KMS-11 (cell line): ENCODE results near the gene SORCS2.

Source experiments
- H2AFZ ChIP-seq: fragments of 200-600 bp; sonication (generic); 2 replicates; pipeline ENCODE4 v1.6.1; 2016; ENCODE audit warnings: antibody characterized with exemption, mixed run types, low read depth
- H3K27ac ChIP-seq: fragments of 200-600 bp; sonication (generic); 2 replicates; pipeline ENCODE4 v1.6.1; 2016; ENCODE audit warnings: mild to moderate bottlenecking, mixed run types
- H3K27me3 ChIP-seq: fragments of 200-600 bp; sonication (generic); 2 replicates; pipeline ENCODE4 v1.6.1; 2017; ENCODE audit warnings: mild to moderate bottlenecking, low read depth, mixed run types, moderate library complexity; ENCODE audit not compliant: insufficient read depth
- H3K36me3 ChIP-seq: fragments of 200-600 bp; sonication (generic); 2 replicates; pipeline ENCODE4 v1.6.1; 2017; ENCODE audit warnings: mild to moderate bottlenecking, mixed run types; ENCODE audit not compliant: insufficient read depth
- H3K4me1 ChIP-seq: fragments of 200-600 bp; sonication (generic); 2 replicates; pipeline ENCODE4 v1.6.1; 2016; ENCODE audit warnings: mild to moderate bottlenecking, low read depth, mixed run types; ENCODE audit not compliant: poor library complexity, severe bottlenecking
- H3K4me2 ChIP-seq: fragments of 200-600 bp; sonication (generic); 2 replicates; pipeline ENCODE4 v1.7.0; 2016; ENCODE audit warnings: mild to moderate bottlenecking, mixed run types
- H3K4me3 ChIP-seq: fragments of 200-600 bp; sonication (generic); IDR thresholded peaks from 2 replicates; pipeline ENCODE4 v1.6.1; 2017; ENCODE audit warnings: low read depth, low read length, mixed read lengths; ENCODE audit not compliant: insufficient read depth
- H3K79me2 ChIP-seq: fragments of 200-600 bp; sonication (generic); 2 replicates; pipeline ENCODE4 v1.6.1; 2016; ENCODE audit warnings: low read depth, mixed run types; ENCODE audit not compliant: insufficient read depth
- H3K9ac ChIP-seq: fragments of 200-600 bp; sonication (generic); 2 replicates; pipeline ENCODE4 v1.6.1; 2016; ENCODE audit warnings: mild to moderate bottlenecking, mixed run types
- H4K20me1 ChIP-seq: fragments of 200-600 bp; sonication (generic); 2 replicates; pipeline ENCODE4 v1.6.1; 2016; ENCODE audit warnings: mild to moderate bottlenecking, mixed run types; ENCODE audit not compliant: insufficient read depth
- TF ChIP-seq, protein P1 (sequence below): fragments of 200-600 bp; sonication (generic); conservative IDR thresholded peaks from 2 replicates; pipeline ENCODE4 v1.6.1; 2017; ENCODE audit warnings: low read depth, mild to moderate bottlenecking, antibody characterized with exemption, low read length, moderate library complexity, mixed read lengths

The SORCS2 gene

DNA sequence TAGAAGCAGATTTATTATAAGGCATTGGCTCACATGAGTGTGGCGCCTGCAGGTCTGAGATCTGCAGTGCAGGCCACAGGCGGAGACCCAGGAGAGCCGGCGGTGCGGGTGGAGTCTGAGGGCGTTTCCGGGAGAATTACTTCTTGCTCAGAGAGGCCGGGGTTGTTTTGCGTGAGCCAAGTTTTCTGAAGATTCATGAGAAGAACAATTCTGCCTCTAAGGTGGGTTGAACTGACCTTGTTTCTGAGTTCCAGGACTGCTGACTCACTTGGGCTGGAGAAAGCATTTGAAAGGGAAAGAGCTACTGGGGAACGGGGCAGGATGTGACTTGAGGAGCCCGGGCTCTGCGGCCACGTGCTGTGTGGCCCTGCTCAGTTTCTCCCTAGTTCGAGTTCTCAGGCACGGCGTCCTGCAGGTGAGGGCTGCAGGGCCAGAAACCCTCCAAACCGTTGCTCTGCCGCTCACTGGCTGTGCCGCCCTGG, 36.7 kb upstream of the SORCS2 start:
- Histone ChIP-seq H3K4me1 (no peaks in the 10 kb centered on the region), H3K79me2 (no peaks in the 10 kb centered on the region), H3K9ac (no peak overlapping the region), H2AFZ (no peak overlapping the region), H3K36me3 (no peaks in the 10 kb centered on the region), H3K27ac (no peak overlapping the region), H4K20me1 (no peaks in the 10 kb centered on the region), H3K4me2 (no peak overlapping the region), H3K27me3 (peaks cover 41% of the 10 kb centered on the region; the same call in 1 of the 2 replicates), H3K4me3 (no peak overlapping the region)
- TF ChIP-seq, protein P1, sequence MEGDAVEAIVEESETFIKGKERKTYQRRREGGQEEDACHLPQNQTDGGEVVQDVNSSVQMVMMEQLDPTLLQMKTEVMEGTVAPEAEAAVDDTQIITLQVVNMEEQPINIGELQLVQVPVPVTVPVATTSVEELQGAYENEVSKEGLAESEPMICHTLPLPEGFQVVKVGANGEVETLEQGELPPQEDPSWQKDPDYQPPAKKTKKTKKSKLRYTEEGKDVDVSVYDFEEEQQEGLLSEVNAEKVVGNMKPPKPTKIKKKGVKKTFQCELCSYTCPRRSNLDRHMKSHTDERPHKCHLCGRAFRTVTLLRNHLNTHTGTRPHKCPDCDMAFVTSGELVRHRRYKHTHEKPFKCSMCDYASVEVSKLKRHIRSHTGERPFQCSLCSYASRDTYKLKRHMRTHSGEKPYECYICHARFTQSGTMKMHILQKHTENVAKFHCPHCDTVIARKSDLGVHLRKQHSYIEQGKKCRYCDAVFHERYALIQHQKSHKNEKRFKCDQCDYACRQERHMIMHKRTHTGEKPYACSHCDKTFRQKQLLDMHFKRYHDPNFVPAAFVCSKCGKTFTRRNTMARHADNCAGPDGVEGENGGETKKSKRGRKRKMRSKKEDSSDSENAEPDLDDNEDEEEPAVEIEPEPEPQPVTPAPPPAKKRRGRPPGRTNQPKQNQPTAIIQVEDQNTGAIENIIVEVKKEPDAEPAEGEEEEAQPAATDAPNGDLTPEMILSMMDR = no peak

DNA sequence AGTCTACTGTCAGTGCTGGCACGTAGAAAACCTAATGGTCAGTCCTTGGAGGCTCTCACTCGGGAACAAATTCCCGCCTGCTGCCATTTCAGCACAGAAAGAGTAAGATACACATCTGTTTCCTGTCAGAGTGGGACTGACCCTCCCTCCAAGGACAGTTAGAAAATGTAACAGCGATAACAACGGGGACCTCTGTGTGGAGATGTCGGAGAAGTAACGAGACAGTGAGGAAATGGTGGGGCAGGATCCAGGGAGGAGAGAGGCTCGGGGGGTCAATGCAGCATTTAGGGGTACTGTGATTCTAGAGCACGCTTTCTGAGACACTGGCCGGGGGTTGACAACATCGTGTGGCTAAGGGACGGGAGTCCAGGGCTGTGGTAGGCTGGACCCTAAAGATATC, 36.0 kb upstream of the SORCS2 start:
- Histone ChIP-seq H3K9ac (no peak overlapping the region), H3K79me2 (no peaks in the 10 kb centered on the region), H3K27me3 (peaks cover 35% of the 10 kb centered on the region; the same call in 1 of the 2 replicates), H3K27ac (no peak overlapping the region), H4K20me1 (no peaks in the 10 kb centered on the region), H3K4me1 (no peaks in the 10 kb centered on the region), H2AFZ (no peak overlapping the region), H3K36me3 (no peaks in the 10 kb centered on the region), H3K4me2 (no peak overlapping the region), H3K4me3 (no peak overlapping the region)
- TF ChIP-seq, protein P1 = no peak

DNA sequence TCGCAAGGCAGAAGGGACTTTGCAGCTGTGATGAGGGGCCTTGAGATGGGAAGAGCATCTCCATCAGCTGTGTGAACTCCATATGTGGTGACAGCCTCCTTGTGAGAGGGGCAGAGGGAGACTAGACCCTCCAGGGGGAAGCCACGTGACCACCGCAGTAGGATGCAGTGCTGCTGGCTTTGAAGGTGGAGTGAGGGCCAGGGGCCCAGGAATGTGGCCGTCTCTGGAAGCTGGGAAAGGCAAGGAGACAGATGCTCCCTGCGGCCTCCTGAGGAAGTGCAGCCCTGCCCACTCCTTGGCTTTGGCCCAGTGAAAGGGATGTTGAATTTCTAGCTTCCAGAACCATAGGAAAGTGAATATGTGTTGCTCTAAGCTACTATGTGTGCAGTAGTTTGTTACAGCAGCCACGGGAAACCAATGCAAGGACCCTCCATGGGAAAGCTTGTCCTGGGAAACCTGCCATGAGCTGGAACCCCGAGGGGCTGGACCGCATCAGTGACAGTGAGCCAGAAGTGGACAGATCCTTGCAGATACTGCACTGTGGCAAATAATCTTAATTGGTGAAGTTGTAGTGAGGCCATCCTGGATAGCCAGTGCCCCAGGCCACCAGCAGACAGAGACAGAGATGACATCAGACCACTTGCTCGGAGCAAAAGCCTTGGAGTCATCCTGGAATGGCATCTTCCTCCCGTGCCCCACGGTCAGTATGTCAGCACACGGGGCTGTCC, 35.4 kb upstream of the SORCS2 start:
- Histone ChIP-seq H3K4me1 (no peaks in the 10 kb centered on the region), H3K4me3 (no peak overlapping the region), H3K9ac (no peak overlapping the region), H3K4me2 (no peak overlapping the region), H3K79me2 (no peaks in the 10 kb centered on the region), H3K27me3 (peaks cover 37% of the 10 kb centered on the region; the same call in 1 of the 2 replicates), H2AFZ (no peak overlapping the region), H4K20me1 (no peaks in the 10 kb centered on the region), H3K27ac (no peak overlapping the region), H3K36me3 (no peaks in the 10 kb centered on the region)
- TF ChIP-seq, protein P1 = no peak

DNA sequence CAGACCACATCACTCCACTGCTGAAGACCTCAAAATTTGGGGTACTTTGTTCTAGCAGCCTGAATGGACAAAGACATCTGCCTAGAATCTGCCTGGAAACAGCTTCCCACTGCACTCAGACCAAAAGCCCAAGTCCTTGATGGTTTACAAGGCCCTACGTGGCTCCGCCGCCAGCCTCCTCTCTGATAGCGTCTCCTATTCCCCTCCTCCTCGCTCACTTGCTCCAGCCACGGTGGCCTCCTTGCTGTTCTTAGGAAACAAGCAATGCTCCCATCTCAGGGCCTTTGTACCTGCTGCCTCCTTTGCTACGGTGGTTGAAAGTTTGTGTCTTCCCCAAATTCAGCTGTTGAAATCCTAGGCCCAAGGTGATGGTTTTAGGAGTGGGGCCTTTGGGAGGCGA, 34.7 kb upstream of the SORCS2 start:
- Histone ChIP-seq H3K36me3 (no peaks in the 10 kb centered on the region), H3K79me2 (no peaks in the 10 kb centered on the region), H4K20me1 (no peaks in the 10 kb centered on the region), H3K9ac (no peak overlapping the region), H3K27me3 (peaks cover 43% of the 10 kb centered on the region; the same call in 1 of the 2 replicates), H3K27ac (no peak overlapping the region), H3K4me1 (no peaks in the 10 kb centered on the region), H2AFZ (no peak overlapping the region), H3K4me3 (no peak overlapping the region), H3K4me2 (no peak overlapping the region)
- TF ChIP-seq, protein P1 = no peak
